Measurements from ENCODE around the gene TACC2.

- no peak for TF ChIP-seq CTCF (IDR thresholded peaks at IDR 0.05)
- no peak for TF ChIP-seq POLR2A (IDR thresholded peaks at IDR 0.05)
These were observed 123.2 kb downstream of the TACC2 start for GRCh38 chr10:122112021-122112616.

All from thyroid gland (tissue), 4 donors.